GM23338 (cell line): ENCODE measurements around the gene HK1. TPM values are rescaled to one million over a fixed set of nuclear protein-coding genes. Genes with fewer than 3 reads are reported as not detected.

ENCODE experiments used
- ATAC-seq: fragments of 200-7000 bp; cut with Tn5 transposase; 3 replicates; pipeline ENCODE4 v1.9.1; 2020
- DNase-seq: peaks from one replicate; pipeline ENCODE4 v3.0.0-alpha.2; 2015; ENCODE audit warnings: low spot score
- H2AFZ ChIP-seq: fragments of 200-600 bp; sonication (generic); 2 replicates; pipeline ENCODE4 v1.8.0; 2016; ENCODE audit warnings: antibody characterized with exemption, mild to moderate bottlenecking, moderate library complexity
- H3F3A ChIP-seq: fragments of 200-600 bp; sonication (generic); replicated peaks from 2 replicates; pipeline ENCODE4 v1.8.0; 2017; ENCODE audit warnings: antibody characterized with exemption, mixed run types, low read depth
- H3K27ac ChIP-seq: fragments of 200-600 bp; sonication (generic); 2 replicates; pipeline ENCODE4 v1.6.1; 2016; ENCODE audit warnings: low read depth
- H3K27me3 ChIP-seq: fragments of 200-600 bp; sonication (generic); 2 replicates; pipeline ENCODE4 v1.8.0; 2016; ENCODE audit warnings: mild to moderate bottlenecking, mixed run types, moderate library complexity; ENCODE audit not compliant: insufficient read depth
- H3K36me3 ChIP-seq: fragments of 200-600 bp; sonication (generic); 2 replicates; pipeline ENCODE4 v1.8.0; 2016; ENCODE audit warnings: mild to moderate bottlenecking; ENCODE audit not compliant: insufficient read depth
- H3K4me1 ChIP-seq: fragments of 200-600 bp; sonication (generic); 2 replicates; pipeline ENCODE4 v1.8.0; 2016; ENCODE audit warnings: mild to moderate bottlenecking, moderate library complexity; ENCODE audit not compliant: insufficient read depth
- H3K4me2 ChIP-seq: fragments of 200-600 bp; sonication (generic); 2 replicates; pipeline ENCODE4 v1.7.1; 2017; ENCODE audit warnings: mixed run types
- H3K4me3 ChIP-seq: fragments of 200-600 bp; sonication (generic); 2 replicates; pipeline ENCODE4 v1.6.1; 2016; ENCODE audit warnings: mixed run types
- H3K79me2 ChIP-seq: fragments of 200-600 bp; sonication (generic); replicated peaks from 2 replicates; pipeline ENCODE4 v1.8.0; 2017; ENCODE audit warnings: mild to moderate bottlenecking; ENCODE audit not compliant: insufficient read depth
- H3K9me2 ChIP-seq: fragments of 200-600 bp; sonication (generic); 2 replicates; pipeline ENCODE4 v1.8.0; 2017; ENCODE audit not compliant: insufficient read depth
- H4K20me1 ChIP-seq: fragments of 200-600 bp; sonication (generic); replicated peaks from 2 replicates; pipeline ENCODE4 v1.8.0; 2017; ENCODE audit warnings: mild to moderate bottlenecking; ENCODE audit not compliant: insufficient read depth
- H3K27ac Mint-ChIP-seq: 2 replicates; pipeline ENCODE4 v1.8.0; 2020; ENCODE audit warnings: inconsistent platforms, mild to moderate bottlenecking, moderate library complexity, mixed read lengths
- H3K27me3 Mint-ChIP-seq: 3 replicates; pipeline ENCODE4 v1.8.0; 2022; ENCODE audit warnings: low read depth, mild to moderate bottlenecking, moderate library complexity, mixed read lengths, inconsistent platforms; ENCODE audit not compliant: insufficient read depth, poor library complexity
- H3K36me3 Mint-ChIP-seq: 3 replicates; pipeline ENCODE4 v1.8.0; 2021; ENCODE audit warnings: low read depth, mild to moderate bottlenecking, inconsistent platforms, moderate library complexity, mixed read lengths
- H3K4me1 Mint-ChIP-seq: 3 replicates; pipeline ENCODE4 v1.8.0; 2020; ENCODE audit warnings: mild to moderate bottlenecking, inconsistent platforms, mixed read lengths
- H3K4me3 Mint-ChIP-seq: 3 replicates; pipeline ENCODE4 v1.8.0; 2021; ENCODE audit warnings: moderate library complexity, mild to moderate bottlenecking, inconsistent platforms, mixed read lengths
- H3K9me3 Mint-ChIP-seq: 3 replicates; pipeline ENCODE4 v1.8.0; 2020; ENCODE audit warnings: moderate library complexity, mild to moderate bottlenecking, inconsistent platforms, mixed read lengths
- CREB1 ChIP-seq: fragments of 250-450 bp; sonication (Bioruptor Pico); IDR thresholded peaks from 2 replicates; pipeline ENCODE4 v1.5.0; 2020; ENCODE audit warnings: low read depth, mild to moderate bottlenecking, moderate library complexity
- CTCF ChIP-seq, 2 experiments: fragments of 200-600 bp in 1 of 2; sonication (generic) in 1 of 2; conservative IDR thresholded peaks; 2 replicates each; pipeline versions ENCODE4 v1.5.1 to v1.6.1; 2016 to 2017; ENCODE audit warnings: antibody characterized with exemption in 2 of 2, low read depth in 2 of 2, mild to moderate bottlenecking in 2 of 2, moderate library complexity in 1 of 2
- ETS1 ChIP-seq: IDR thresholded peaks from 2 replicates; pipeline ENCODE4 v1.6.1; 2016; ENCODE audit warnings: antibody characterized with exemption
- EZH2 ChIP-seq: fragments of 200-600 bp; sonication (generic); IDR thresholded peaks from one replicate; pipeline ENCODE4 v1.8.0; 2017; ENCODE audit warnings: antibody characterized with exemption, mild to moderate bottlenecking, low read depth; ENCODE audit not compliant: unreplicated experiment
- EZH2phosphoT487 ChIP-seq: fragments of 200-600 bp; sonication (generic); IDR thresholded peaks from one replicate; pipeline ENCODE4 v1.8.1; 2018; ENCODE audit warnings: antibody characterized with exemption; ENCODE audit not compliant: unreplicated experiment
- JUNB ChIP-seq: IDR thresholded peaks from one replicate; pipeline ENCODE4 v1.6.1; 2016; ENCODE audit warnings: antibody characterized with exemption; ENCODE audit not compliant: unreplicated experiment
- NANOG ChIP-seq: IDR thresholded peaks from 2 replicates; pipeline ENCODE4 v1.6.1; 2016; ENCODE audit warnings: antibody characterized with exemption, borderline replicate concordance
- POLR2AphosphoS5 ChIP-seq: IDR thresholded peaks from 2 replicates; pipeline ENCODE4 v1.6.1; 2016; ENCODE audit warnings: antibody characterized with exemption, low read depth
- REST ChIP-seq: IDR thresholded peaks from one replicate; pipeline ENCODE4 v1.6.1; 2018; ENCODE audit warnings: antibody characterized with exemption; ENCODE audit not compliant: unreplicated experiment
- STAT1 ChIP-seq: IDR thresholded peaks from one replicate; pipeline ENCODE4 v1.6.1; 2016; ENCODE audit warnings: antibody characterized with exemption; ENCODE audit not compliant: unreplicated experiment
- ZNF114 ChIP-seq: fragments of 250-450 bp; sonication (Bioruptor Pico); IDR thresholded peaks from 2 replicates; pipeline ENCODE4 v1.5.0; 2020; ENCODE audit warnings: mild to moderate bottlenecking, moderate library complexity
- ZNF331 ChIP-seq: fragments of 250-450 bp; sonication (Bioruptor Pico); IDR thresholded peaks from 2 replicates; pipeline ENCODE4 v1.5.0; 2020; ENCODE audit warnings: low read depth, mild to moderate bottlenecking, moderate library complexity
- ZNF462 ChIP-seq: fragments of 250-450 bp; sonication (Bioruptor Pico); IDR thresholded peaks from 2 replicates; pipeline ENCODE4 v1.5.0; 2020; ENCODE audit warnings: mild to moderate bottlenecking, moderate library complexity
- polyA plus RNA-seq: library from polyadenylated mRNA; unstranded; fragments of >200 nt; fragmentation: Nextera tagmentation; extraction: Ambion mirVana; gene quantifications from 2 replicates; pipeline ENCODE4 v1.2.1, GENCODE V29; 2016
- total RNA-seq: library from RNA; depleted of rRNA; stranded (reverse); fragments of >200 nt; shearing (Covaris generic); gene quantifications from 2 replicates; pipeline ENCODE4 v1.2.3, GENCODE V29; 2014

Gene HK1
- total and polyA plus RNA-seq, 2 experiments from 2014 or later: 76.6 to 229 TPM

- Histone ChIP-seq H3K27ac (no peak within 1 kb of the TSS), H3K4me3 (no peak within 1 kb of the TSS), H2AFZ (peak within 1 kb of the TSS; percentile 14; the same call in 1 of the 2 replicates), H4K20me1 (no peaks in the 10 kb centered on the region), H3F3A (no peaks in the 10 kb centered on the region), H3K4me1 (no peaks in the 10 kb centered on the region), H3K79me2 (no peaks in the 10 kb centered on the region), H3K4me2 (no peak within 1 kb of the TSS), H3K36me3 (no peaks in the 10 kb centered on the region), H3K9me2 (no peaks in the 10 kb centered on the region), H3K27me3 (no peaks in the 10 kb centered on the region)
- peaks cover 5% of the 10 kb centered on the region for H3K4me1 Mint-ChIP-seq
- TF ChIP-seq JUNB (no peak), EZH2 (no peak), ZNF462 (CRISPR knock-in tag) (no peak), POLR2AphosphoS5 (no peak), NANOG (no peak), REST (no peak), EZH2phosphoT487 (no peak), CREB1 (CRISPR knock-in tag) (no peak), ETS1 (no peak), STAT1 (no peak), ZNF114 (CRISPR knock-in tag) (no peak), CTCF (conservative IDR thresholded peaks at IDR 0.05; ENCODE audit: low read depth in 2 of 2) (no peak), ZNF331 (CRISPR knock-in tag) (no peak)
- peaks cover 6% of the 10 kb centered on the region for H3K27me3 Mint-ChIP-seq
- no peak within 1 kb of the TSS for H3K4me3 Mint-ChIP-seq
- DNase-seq (no peak), ATAC-seq (no peak)
- no peak within 1 kb of the TSS for H3K27ac Mint-ChIP-seq
- H3K36me3 Mint-ChIP-seq: no peaks in the 10 kb centered on the region
- no peaks in the 10 kb centered on the region for H3K9me3 Mint-ChIP-seq
These were observed 138.4 kb downstream of the HK1 start, which contains the start of gene TACR2 for GRCh38 chr10:69416695-69417094. Gene TACR2 (minus strand): TSS chr10:69416918. CDS start chr10:69416323, 595 bp downstream.
